Limb (tissue), 2 donors: ENCODE data around the gene CELA2B.

Experiments
- DNase-seq, 2 donors: peaks; one replicate each; pipeline ENCODE4 v3.0.0-alpha.2; 2016; ENCODE audit errors: extremely low spot score in 2 of 2

The CELA2B gene

DNA sequence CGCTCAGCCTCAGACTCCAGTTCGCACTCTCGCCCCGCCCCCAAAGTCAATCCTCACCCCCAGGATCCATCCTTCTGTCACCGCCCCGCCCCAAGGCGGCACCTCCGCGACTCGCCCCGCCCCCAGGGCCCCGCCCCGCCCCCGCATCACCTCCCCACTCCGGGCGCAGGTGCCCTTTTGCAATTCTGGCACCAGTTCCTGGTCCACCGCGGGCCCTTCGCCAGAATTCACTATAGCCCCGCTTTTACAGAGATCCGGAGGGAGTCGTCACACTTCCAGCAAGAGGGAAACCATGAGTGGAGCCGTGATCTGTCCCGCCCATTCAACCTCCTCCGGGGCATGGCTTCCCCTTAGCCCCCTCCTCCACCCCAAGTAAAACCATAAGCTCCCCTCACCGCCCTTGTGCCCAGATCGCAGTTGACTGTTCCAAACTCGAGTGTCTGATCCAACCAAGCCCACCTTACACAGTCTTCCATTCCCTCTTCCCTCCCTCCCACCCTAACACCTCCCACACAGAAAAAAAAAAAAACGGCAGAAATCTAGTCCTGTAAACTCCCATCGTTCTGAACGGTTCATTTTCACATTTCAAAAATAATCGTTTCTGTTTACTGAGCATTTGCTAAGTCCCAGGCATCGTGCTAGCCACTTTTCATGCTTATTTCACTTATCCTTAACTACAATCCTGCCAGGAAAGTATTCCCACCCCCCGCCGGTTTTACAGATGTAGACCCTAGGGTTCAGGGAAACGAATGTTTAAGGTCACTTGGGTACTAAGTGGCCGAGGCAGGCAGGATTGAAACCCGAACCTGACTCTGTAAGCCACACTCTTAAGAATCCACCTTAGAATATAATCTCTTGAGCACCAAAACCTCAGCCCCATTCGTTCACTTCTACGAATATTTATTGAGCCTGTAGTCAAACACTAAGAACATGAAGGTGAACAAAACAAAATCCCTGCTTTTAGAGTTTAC is 49.4 kb downstream of the CELA2B start:
- DNase-seq, result peak in 1 of 2 donors; percentile 41

DNA sequence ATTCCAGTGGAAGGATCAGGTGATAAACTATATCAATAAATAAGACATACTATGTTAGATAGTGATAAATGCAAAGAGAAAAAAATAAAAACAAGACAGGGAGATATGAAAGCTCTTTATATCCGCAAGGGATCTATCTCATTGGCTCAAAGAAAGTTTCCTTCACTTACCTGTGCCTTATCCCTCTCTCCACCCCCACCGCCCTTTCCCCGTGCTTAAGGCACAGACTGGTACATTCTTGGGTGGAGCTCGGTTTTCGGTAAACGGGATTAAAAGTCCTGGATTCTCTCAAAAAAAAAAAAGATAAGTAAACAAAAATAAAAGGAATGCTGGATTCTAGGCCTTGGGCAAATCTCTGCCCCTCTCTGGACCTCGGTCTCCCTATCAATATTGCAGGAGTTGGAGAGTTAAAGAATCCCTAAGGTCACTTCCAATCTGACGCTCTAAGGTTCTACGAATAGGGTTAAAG is 50.2 kb downstream of the CELA2B start:
- peak in 1 of 2 donors; percentile 2 for DNase-seq

DNA sequence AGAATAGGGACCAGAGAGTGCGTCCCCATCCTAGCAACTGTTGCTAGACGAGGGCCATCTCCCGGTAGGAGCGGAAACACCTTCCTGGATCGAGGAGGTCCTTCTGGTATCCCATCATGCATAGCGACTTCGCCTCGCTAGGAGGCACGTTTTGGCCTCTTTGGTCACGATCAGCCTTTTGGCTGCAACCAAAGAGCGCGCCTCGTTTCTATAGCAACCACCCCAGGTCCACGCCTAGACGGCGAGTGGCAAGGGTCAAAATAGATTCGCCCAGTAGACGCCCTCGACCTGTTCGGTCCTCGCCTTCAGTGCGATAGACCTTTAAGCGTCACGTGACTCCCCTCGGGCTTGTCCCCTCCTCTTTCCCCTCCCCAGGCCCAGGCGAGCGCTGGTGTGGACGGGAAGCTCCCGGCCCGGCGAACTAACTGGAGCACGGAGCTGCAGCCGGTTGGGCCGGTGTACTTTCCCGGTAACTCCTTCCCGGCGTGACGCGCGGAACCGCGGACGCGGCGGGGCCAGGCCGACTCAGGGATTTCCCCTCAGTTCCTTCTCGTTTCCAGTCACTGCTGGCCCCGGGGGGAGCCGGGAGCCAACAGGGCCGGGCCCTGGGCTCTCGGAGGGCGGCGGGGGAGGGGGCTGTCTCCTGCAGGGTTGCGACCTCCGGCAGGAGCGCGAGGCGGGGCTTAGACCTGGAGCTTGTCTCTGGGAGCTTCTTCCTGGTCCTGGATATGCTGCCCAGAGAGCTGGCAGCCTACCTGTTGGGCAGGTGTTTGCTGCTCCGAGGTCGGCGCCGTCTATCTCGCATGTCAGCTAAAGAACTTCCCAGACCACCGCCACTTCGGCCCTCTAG is 50.8 kb downstream of the CELA2B start, which contains the start of gene DNAJC16:
Gene DNAJC16, plus strand, starts transcription at position 359 of the 850 bp plus-strand sequence. CDS start 2,258 bp downstream, outside the sequence.
- DNase-seq, result peak; percentile 98 to 100

DNA sequence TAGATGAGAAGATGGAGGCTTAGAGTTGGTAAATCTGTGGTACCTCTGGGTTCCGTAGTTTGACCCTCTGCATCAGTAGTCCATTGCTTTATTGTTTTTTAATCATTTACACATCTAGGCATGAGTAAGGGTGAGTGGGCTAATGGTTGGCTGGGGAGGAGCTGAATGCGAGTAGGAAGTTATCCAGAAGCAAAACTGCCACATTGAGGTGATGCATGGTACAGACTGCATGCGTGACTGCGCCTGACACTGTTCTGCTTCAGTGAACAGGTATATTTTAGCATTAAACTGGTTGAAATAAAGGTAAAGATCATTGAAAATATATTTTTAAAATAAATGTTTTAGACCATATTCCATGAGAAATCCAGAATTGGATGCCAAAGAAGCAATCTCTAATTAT is 55.1 kb downstream of the CELA2B start:
- DNase-seq, result no peak

DNA sequence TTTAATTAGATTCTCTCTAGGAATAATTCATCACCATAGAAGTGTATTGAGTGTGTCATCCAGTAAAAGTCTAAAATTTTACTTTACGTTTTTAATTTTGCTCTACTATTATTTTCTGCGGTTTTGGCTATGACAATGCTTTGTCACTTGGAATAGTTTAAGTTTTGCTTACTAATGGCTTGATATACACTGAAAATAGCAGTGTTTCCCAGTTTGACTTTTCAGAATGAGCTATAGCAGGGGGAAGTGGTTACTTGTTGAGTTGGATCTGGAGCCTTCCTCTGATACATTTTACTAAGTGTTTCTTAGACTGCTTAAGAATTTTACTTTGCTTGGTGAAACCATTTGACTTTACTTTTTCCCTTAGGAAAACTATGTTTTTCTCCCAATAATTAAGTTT is 55.8 kb downstream of the CELA2B start:
- no peak for DNase-seq

DNA sequence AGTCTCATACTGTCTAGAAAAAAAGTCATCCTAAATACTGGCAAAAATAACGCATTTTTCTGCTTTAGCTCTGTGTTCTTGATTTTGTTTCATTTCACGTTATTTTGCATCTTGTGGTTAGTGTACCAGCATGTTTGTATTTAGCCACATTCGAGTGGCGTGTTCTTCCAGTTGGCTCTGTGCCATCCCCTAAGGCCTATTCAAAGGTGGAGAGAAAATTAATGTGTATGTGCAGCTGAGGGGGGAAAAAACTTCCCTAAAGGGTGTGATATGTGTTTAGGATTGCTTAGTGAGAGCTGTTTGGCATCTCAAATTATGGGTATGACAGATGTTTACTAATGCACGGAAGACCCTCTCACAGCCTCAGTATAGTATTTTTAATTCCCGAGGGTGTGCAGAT is 62.9 kb downstream of the CELA2B start:
- DNase-seq, result no peak

DNA sequence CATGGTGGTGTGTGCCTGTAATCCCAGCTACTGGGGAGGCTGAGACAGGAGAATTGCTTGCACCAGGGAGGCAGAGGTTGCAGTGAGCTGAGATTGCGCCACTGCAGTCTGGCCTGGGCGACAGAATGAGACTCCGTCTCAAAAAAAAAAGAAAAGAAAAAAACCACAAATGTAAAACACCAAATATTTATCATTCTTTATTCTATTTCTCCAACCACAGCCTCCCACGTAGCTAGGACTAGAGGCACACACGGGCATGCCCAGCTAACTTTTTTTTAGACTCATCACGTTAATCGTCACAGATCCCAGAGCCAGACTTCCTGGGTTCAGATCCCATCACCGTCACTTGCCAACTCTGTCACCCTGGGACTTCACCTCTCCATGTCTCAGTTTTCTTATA is 64.3 kb downstream of the CELA2B start:
- DNase-seq, result no peak
